ENCODE data around the gene HSPB7.

- no peak for TF ChIP-seq CTCF (conservative IDR thresholded peaks at IDR 0.05 in 1 of 2, IDR thresholded peaks at IDR 0.05 in 1 of 2; ENCODE audit: low read depth in 1 of 2, low read length in 2 of 2)
- no peak for TF ChIP-seq EZH2 (IDR thresholded peaks at IDR 0.05; ENCODE audit: low read length, missing control alignments)
Measured at GRCh38 chr1:16067127-16067768, 49.4 kb upstream of the HSPB7 start.

All from fibroblast of lung (primary cell).